Measurements from ENCODE around the gene DNAJB8. TPM values are rescaled to one million over a fixed set of nuclear protein-coding genes. Genes with fewer than 3 reads are reported as not detected.
A peak's percentile ranks its signal among the peaks of the same experiment; 100 is the strongest.

Gene DNAJB8
- total and polyA plus RNA-seq, 9 of the 15 experiments (the other 6 are each of a cell fraction or from before 2014, with no cell fraction given): not detected

GRCh38 chr3:128457937-128458336, 8.8 kb downstream of the DNAJB8 start (continued):
- TF ChIP-seq PRDM10 (IDR thresholded peaks at IDR 0.05; ENCODE audit: partially characterized antibody): no peak
- no peak for TF ChIP-seq ZNF408 (CRISPR knock-in tag; IDR thresholded peaks at IDR 0.05; ENCODE audit: low read depth)
- no peak for TF ChIP-seq COPS2 (conservative IDR thresholded peaks at IDR 0.05)
- TF ChIP-seq ZNF282 (CRISPR knock-in tag; IDR thresholded peaks at IDR 0.05): no peak
- no peak for TF ChIP-seq PTTG1 (tag; IDR thresholded peaks at IDR 0.05; ENCODE audit: low read depth)

- H3K79me2 ChIP-seq (ENCODE audit: control insufficient read depth, insufficient read depth, low read length): no peaks in the 10 kb centered on the region
- H2AFZ ChIP-seq (ENCODE audit: low read depth, low read length): no peak overlapping the region
- no peaks in the 10 kb centered on the region; a peak in 2 of 5 replicates for H3K27me3 ChIP-seq (ENCODE audit: control insufficient read depth in 2 of 2, insufficient read depth in 2 of 2, low read length in 2 of 2)
- H3K4me3 ChIP-seq: no peak overlapping the region
- in situ Hi-C loops (cut with MboI): no loop called here
- DNase-seq (ENCODE audit: extremely low read depth in 1 of 4, low spot score in 3 of 4): peak; percentile 40 to 87 (median 68)
- FAIRE-seq: no peak
- 20% methylated on average over 9 of the region's 27 CpGs for WGBS (ENCODE audit: insufficient coverage, low coverage, missing lambda C conversion rate)
- H3K27ac ChIP-seq (ENCODE audit: extremely low read depth, low read depth, low read length): no peak overlapping the region
- peak overlapping the region in 1 of 2 experiments; percentile 56; a peak in 1 of 4 replicates for H3K9ac ChIP-seq (ENCODE audit: insufficient read depth in 1 of 2, low read depth in 2 of 2, low read length in 2 of 2)
- BruUV-seq (replicated peaks): no TSS peak
- no peaks in the 10 kb centered on the region for H3K36me3 ChIP-seq (ENCODE audit: control insufficient read depth, insufficient read depth, low read length)
- peaks cover 6 to 50% of the 10 kb centered on the region in 2 experiments; a peak in 3 of 5 replicates for H3K4me1 ChIP-seq (replicated peaks in 1 of 2; ENCODE audit: control insufficient read depth in 2 of 2, insufficient read depth in 2 of 2, low read length in 2 of 2)
- intact Hi-C loops (cut with micrococcal nuclease): no loop called here
- POLR2A ChIA-PET: interaction anchor here (0.6 to 1.6 kb wide), 3 partner anchors 17 to 73 kb away, joined by 3 read pairs; no protein-coding TSS in a partner anchor
- no peaks in the 10 kb centered on the region for H3K9me3 ChIP-seq (replicated peaks; ENCODE audit: control insufficient read depth, insufficient read depth, low read depth, low read length)
- H4K20me1 ChIP-seq (replicated peaks; ENCODE audit: control insufficient read depth, insufficient read depth, low read length): no peaks in the 10 kb centered on the region
- CTCF ChIA-PET (ENCODE audit: low intra/inter-chr PET ratio): no interaction called here
- no peak overlapping the region for H3K4me2 ChIP-seq (ENCODE audit: insufficient read depth, low read length)
- peak; percentile 16; the same call in 1 of the 3 replicates for ATAC-seq
- H3K9me1 ChIP-seq (ENCODE audit: control insufficient read depth, insufficient read depth, low read length): no peaks in the 10 kb centered on the region
- TF ChIP-seq DPF2 (IDR thresholded peaks at IDR 0.05): peak; percentile 27; the same call in 1 of the 2 replicates
- no peak for TF ChIP-seq TCF7 (IDR thresholded peaks at IDR 0.05; ENCODE audit: borderline replicate concordance)
- no peak for TF ChIP-seq ILF3 (IDR thresholded peaks at IDR 0.05; ENCODE audit: borderline replicate concordance)
- TF ChIP-seq, protein P1, sequence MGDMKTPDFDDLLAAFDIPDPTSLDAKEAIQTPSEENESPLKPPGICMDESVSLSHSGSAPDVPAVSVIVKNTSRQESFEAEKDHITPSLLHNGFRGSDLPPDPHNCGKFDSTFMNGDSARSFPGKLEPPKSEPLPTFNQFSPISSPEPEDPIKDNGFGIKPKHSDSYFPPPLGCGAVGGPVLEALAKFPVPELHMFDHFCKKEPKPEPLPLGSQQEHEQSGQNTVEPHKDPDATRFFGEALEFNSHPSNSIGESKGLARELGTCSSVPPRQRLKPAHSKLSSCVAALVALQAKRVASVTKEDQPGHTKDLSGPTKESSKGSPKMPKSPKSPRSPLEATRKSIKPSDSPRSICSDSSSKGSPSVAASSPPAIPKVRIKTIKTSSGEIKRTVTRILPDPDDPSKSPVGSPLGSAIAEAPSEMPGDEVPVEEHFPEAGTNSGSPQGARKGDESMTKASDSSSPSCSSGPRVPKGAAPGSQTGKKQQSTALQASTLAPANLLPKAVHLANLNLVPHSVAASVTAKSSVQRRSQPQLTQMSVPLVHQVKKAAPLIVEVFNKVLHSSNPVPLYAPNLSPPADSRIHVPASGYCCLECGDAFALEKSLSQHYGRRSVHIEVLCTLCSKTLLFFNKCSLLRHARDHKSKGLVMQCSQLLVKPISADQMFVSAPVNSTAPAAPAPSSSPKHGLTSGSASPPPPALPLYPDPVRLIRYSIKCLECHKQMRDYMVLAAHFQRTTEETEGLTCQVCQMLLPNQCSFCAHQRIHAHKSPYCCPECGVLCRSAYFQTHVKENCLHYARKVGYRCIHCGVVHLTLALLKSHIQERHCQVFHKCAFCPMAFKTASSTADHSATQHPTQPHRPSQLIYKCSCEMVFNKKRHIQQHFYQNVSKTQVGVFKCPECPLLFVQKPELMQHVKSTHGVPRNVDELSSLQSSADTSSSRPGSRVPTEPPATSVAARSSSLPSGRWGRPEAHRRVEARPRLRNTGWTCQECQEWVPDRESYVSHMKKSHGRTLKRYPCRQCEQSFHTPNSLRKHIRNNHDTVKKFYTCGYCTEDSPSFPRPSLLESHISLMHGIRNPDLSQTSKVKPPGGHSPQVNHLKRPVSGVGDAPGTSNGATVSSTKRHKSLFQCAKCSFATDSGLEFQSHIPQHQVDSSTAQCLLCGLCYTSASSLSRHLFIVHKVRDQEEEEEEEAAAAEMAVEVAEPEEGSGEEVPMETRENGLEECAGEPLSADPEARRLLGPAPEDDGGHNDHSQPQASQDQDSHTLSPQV (IDR thresholded peaks at IDR 0.05): no peak
- no peak for TF ChIP-seq ZNF133 (CRISPR knock-in tag; IDR thresholded peaks at IDR 0.05)
- TF ChIP-seq ZNF212 (CRISPR knock-in tag; IDR thresholded peaks at IDR 0.05): no peak
- TF ChIP-seq STAT5B (CRISPR knock-in tag; IDR thresholded peaks at IDR 0.05): no peak
- no peak for TF ChIP-seq HDAC2 (IDR thresholded peaks at IDR 0.05)
Observed at GRCh38 chr3:128456776-128457715, 9.6 kb downstream of the DNAJB8 start.

Data from K562 (cell line).